KMS-11 (cell line): ENCODE data around the gene TBC1D8.

Experiments
- H2AFZ ChIP-seq: fragments of 200-600 bp; sonication (generic); 2 replicates; pipeline ENCODE4 v1.6.1; 2016; ENCODE audit warnings: antibody characterized with exemption, mixed run types, low read depth
- H3K27ac ChIP-seq: fragments of 200-600 bp; sonication (generic); 2 replicates; pipeline ENCODE4 v1.6.1; 2016; ENCODE audit warnings: mild to moderate bottlenecking, mixed run types
- H3K27me3 ChIP-seq: fragments of 200-600 bp; sonication (generic); 2 replicates; pipeline ENCODE4 v1.6.1; 2017; ENCODE audit warnings: mild to moderate bottlenecking, low read depth, mixed run types, moderate library complexity; ENCODE audit not compliant: insufficient read depth
- H3K36me3 ChIP-seq: fragments of 200-600 bp; sonication (generic); 2 replicates; pipeline ENCODE4 v1.6.1; 2017; ENCODE audit warnings: mild to moderate bottlenecking, mixed run types; ENCODE audit not compliant: insufficient read depth
- H3K4me1 ChIP-seq: fragments of 200-600 bp; sonication (generic); 2 replicates; pipeline ENCODE4 v1.6.1; 2016; ENCODE audit warnings: mild to moderate bottlenecking, low read depth, mixed run types; ENCODE audit not compliant: poor library complexity, severe bottlenecking
- H3K4me2 ChIP-seq: fragments of 200-600 bp; sonication (generic); 2 replicates; pipeline ENCODE4 v1.7.0; 2016; ENCODE audit warnings: mild to moderate bottlenecking, mixed run types
- H3K4me3 ChIP-seq: fragments of 200-600 bp; sonication (generic); IDR thresholded peaks from 2 replicates; pipeline ENCODE4 v1.6.1; 2017; ENCODE audit warnings: low read depth, low read length, mixed read lengths; ENCODE audit not compliant: insufficient read depth
- H3K79me2 ChIP-seq: fragments of 200-600 bp; sonication (generic); 2 replicates; pipeline ENCODE4 v1.6.1; 2016; ENCODE audit warnings: low read depth, mixed run types; ENCODE audit not compliant: insufficient read depth
- H3K9ac ChIP-seq: fragments of 200-600 bp; sonication (generic); 2 replicates; pipeline ENCODE4 v1.6.1; 2016; ENCODE audit warnings: mild to moderate bottlenecking, mixed run types
- H4K20me1 ChIP-seq: fragments of 200-600 bp; sonication (generic); 2 replicates; pipeline ENCODE4 v1.6.1; 2016; ENCODE audit warnings: mild to moderate bottlenecking, mixed run types; ENCODE audit not compliant: insufficient read depth
- CTCF ChIP-seq: fragments of 200-600 bp; sonication (generic); conservative IDR thresholded peaks from 2 replicates; pipeline ENCODE4 v1.6.1; 2017; ENCODE audit warnings: low read depth, mild to moderate bottlenecking, antibody characterized with exemption, low read length, moderate library complexity, mixed read lengths

Gene TBC1D8

GRCh38 chr2:101153077-101153707 lies 2.0 kb upstream of the TBC1D8 start:
- peaks cover 12% of the 10 kb centered on the region for H3K4me1 ChIP-seq
- H3K27ac ChIP-seq = no peak overlapping the region
- H3K36me3 ChIP-seq = no peaks in the 10 kb centered on the region
- no peaks in the 10 kb centered on the region for H3K79me2 ChIP-seq
- H3K4me2 ChIP-seq = no peak overlapping the region
- H3K9ac ChIP-seq = no peak overlapping the region
- H3K4me3 ChIP-seq = no peak overlapping the region
- H2AFZ ChIP-seq = peak overlapping the region; percentile 71; the same call in 1 of the 2 replicates
- no peak for TF ChIP-seq CTCF
- 0 out of 2 replicates have a peak, but pooled peaks cover 3% of the 10 kb centered on the region for H3K27me3 ChIP-seq
- no peaks in the 10 kb centered on the region for H4K20me1 ChIP-seq

GRCh38 chr2:101152272-101153076 lies 1.3 kb upstream of the TBC1D8 start:
- H3K4me2 ChIP-seq = peak overlapping the region; percentile 60; the same call in 1 of the 2 replicates
- no peak overlapping the region for H3K27ac ChIP-seq
- no peaks in the 10 kb centered on the region for H3K79me2 ChIP-seq
- TF ChIP-seq CTCF = no peak
- H3K4me3 ChIP-seq = no peak overlapping the region
- H3K4me1 ChIP-seq = peaks cover 12% of the 10 kb centered on the region
- peak overlapping the region; percentile 71; the same call in 1 of the 2 replicates for H2AFZ ChIP-seq
- H3K9ac ChIP-seq = no peak overlapping the region
- 0 out of 2 replicates have a peak, but pooled peaks cover 3% of the 10 kb centered on the region for H3K27me3 ChIP-seq
- H3K36me3 ChIP-seq = no peaks in the 10 kb centered on the region
- H4K20me1 ChIP-seq = no peaks in the 10 kb centered on the region

- H2AFZ ChIP-seq = peak overlapping the region; percentile 71
- H3K27ac ChIP-seq = no peak overlapping the region
- no peak for TF ChIP-seq CTCF
Observed at GRCh38 chr2:101151859-101152271, 683 bp upstream of the TBC1D8 start.

GRCh38 chr2:101150306-101151145 lies 656 bp downstream of the TBC1D8 start:
- H3K4me2 ChIP-seq = peak overlapping the region; percentile 92
- TF ChIP-seq CTCF = no peak
- peaks cover 12% of the 10 kb centered on the region for H3K4me1 ChIP-seq

More at GRCh38 chr2:101151859-101152271, 683 bp upstream of the TBC1D8 start:
- Histone ChIP-seq H3K4me2 (peak overlapping the region; percentile 60), H3K9ac (no peak overlapping the region), H4K20me1 (no peaks in the 10 kb centered on the region), H3K36me3 (no peaks in the 10 kb centered on the region), H3K79me2 (no peaks in the 10 kb centered on the region), H3K4me1 (peaks cover 12% of the 10 kb centered on the region), H3K4me3 (peak overlapping the region; percentile 36), H3K27me3 (0 out of 2 replicates have a peak, but pooled peaks cover 3% of the 10 kb centered on the region)

More at GRCh38 chr2:101150306-101151145, 656 bp downstream of the TBC1D8 start:
- Histone ChIP-seq H4K20me1 (no peaks in the 10 kb centered on the region), H3K79me2 (no peaks in the 10 kb centered on the region), H3K4me3 (peak overlapping the region; percentile 37), H2AFZ (peak overlapping the region; percentile 85), H3K27me3 (0 out of 2 replicates have a peak, but pooled peaks cover 3% of the 10 kb centered on the region), H3K9ac (peak overlapping the region; percentile 22; the same call in 1 of the 2 replicates), H3K27ac (no peak overlapping the region), H3K36me3 (no peaks in the 10 kb centered on the region)
